ENCODE measurements around the gene CPNE8. TPM values are rescaled to one million over a fixed set of nuclear protein-coding genes. Genes with fewer than 3 reads are reported as not detected.

The CPNE8 gene
- total RNA-seq, 6 experiments from 2014 or later = 8.6 to 21.1 (median 16.3) TPM

DNA sequence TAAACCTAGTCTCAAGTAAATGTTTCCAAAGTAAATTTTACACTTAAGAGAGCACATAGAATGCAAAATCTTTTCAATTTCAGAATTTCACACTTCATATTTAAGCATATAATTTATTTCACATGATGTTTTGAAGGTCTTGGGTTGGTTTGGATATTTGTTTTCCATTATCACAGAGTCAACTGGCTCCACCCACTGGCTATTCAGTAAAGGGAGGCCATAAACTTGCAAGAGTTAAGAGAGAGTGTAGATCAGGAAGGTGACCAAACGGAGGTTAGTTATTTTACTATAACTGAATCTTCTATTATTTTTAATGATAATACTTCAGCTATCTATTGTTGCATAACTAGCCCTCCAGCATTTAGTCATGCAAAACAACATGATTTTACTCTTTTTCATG lies 6.2 kb upstream of the CPNE8 start:
- no peaks in the 10 kb centered on the region for H3K9me3 ChIP-seq
- DNase-seq (no peak), ATAC-seq (peak; percentile 37 to 48 (median 43))
- no peaks in the 10 kb centered on the region for H3K36me3 ChIP-seq
- no peak overlapping the region for H3K27ac ChIP-seq
- no peaks in the 10 kb centered on the region for H3K4me1 ChIP-seq
- WGBS (ENCODE audit: insufficient coverage, low coverage, low lambda C conversion rate, missing lambda C conversion rate) = 21% methylated on average over 1 of the region's 1 CpG
- H3K27me3 ChIP-seq = no peaks in the 10 kb centered on the region
- no peak overlapping the region for H3K4me3 ChIP-seq
- intact Hi-C loops (cut with DNase I) = loop anchor here in 1 of 2 donors (10.0 kb wide), 1 partner anchor 183 kb away; no protein-coding TSS in a partner anchor
- TF ChIP-seq, protein P1, sequence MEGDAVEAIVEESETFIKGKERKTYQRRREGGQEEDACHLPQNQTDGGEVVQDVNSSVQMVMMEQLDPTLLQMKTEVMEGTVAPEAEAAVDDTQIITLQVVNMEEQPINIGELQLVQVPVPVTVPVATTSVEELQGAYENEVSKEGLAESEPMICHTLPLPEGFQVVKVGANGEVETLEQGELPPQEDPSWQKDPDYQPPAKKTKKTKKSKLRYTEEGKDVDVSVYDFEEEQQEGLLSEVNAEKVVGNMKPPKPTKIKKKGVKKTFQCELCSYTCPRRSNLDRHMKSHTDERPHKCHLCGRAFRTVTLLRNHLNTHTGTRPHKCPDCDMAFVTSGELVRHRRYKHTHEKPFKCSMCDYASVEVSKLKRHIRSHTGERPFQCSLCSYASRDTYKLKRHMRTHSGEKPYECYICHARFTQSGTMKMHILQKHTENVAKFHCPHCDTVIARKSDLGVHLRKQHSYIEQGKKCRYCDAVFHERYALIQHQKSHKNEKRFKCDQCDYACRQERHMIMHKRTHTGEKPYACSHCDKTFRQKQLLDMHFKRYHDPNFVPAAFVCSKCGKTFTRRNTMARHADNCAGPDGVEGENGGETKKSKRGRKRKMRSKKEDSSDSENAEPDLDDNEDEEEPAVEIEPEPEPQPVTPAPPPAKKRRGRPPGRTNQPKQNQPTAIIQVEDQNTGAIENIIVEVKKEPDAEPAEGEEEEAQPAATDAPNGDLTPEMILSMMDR (IDR thresholded peaks at IDR 0.05) = peak in 3 of 4 donors; percentile 33 to 45 (median 34)
- TF ChIP-seq POLR2A (IDR thresholded peaks at IDR 0.05) = no peak

DNA sequence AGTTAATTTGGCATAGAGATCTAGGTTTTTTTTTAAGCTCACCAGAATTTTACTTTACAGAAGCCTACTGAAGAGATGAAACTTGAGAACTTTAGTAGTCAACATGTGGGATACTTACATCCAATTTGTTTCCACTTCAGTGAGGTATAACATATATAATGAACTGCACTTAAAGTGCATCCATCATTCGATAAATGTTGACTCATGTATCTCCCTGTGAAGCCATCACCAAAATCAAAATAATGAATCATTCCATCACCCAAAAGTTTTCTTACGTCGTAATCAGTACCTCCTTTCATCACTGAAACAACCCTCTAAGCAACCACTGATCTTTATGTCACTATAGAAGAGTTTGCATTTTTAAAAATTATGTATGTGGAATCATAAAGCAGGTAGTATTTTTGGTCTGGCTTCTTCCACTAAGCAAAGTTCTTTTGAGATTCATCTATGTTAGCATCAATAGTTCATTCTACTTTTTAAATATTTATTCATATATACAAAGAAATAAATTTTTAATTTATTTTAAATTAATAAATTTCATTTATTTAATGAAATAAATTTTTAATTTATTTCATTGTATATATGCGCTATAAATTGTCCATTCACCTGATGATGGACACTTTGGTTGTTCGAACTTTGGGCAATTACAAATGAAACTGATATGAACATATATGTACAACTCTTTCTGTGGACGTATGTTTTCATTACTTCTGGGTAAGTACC lies 2.0 kb upstream of the CPNE8 start:
- no peak for ATAC-seq
- H3K27ac ChIP-seq = peak overlapping the region; percentile 88 to 97 (median 96)
- no peaks in the 10 kb centered on the region for H3K36me3 ChIP-seq
- 82% methylated on average over 6 of the region's 6 CpGs for WGBS (ENCODE audit: insufficient coverage, low coverage, low lambda C conversion rate, missing lambda C conversion rate)
- intact Hi-C loops (cut with DNase I) = no loop called here
- no peak for DNase-seq
- peaks cover 0 to 17% (median 0%) of the 10 kb centered on the region in 4 donors for H3K4me1 ChIP-seq
- no peaks in the 10 kb centered on the region for H3K27me3 ChIP-seq
- H3K9me3 ChIP-seq = no peaks in the 10 kb centered on the region
- TF ChIP-seq, protein P1 (IDR thresholded peaks at IDR 0.05) = no peak
- no peak for TF ChIP-seq POLR2A (IDR thresholded peaks at IDR 0.05)
- H3K4me3 ChIP-seq = peak overlapping the region; percentile 67 to 85 (median 84)

DNA sequence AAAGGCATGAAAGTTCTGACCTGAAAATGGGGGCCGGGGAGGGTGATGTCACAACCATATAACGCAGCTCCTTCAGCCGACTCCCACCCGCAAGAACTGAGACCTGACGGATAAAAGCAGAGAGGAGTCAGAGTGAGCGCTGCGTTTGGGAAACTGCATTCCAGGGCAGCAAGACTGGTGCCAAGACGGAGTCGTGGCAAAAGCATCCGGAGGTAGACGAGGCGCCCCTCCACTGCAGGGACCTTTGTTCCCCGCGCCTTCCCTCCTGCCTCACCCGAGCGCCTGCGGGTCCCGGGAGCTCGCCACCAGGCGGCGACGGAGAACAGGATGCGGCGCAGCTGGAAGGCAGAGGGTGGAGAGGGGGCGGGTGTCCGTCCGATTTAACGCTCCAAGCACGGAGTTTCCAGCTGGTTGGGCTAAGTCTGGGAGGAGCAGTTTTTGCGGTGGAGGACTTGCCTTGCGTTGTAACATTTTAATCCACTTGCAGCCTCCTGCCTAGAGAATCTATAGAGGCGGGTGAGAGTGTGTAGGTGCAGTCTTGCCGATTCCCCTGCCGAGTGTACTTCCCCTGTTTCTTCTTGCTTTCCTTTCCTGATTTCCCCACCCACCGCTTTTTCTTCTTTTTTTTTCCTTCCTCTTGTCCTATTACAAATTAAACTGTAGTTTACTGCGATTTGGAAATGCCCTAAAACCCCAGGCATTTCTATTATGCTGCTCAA lies 1.2 kb upstream of the CPNE8 start:
- TF ChIP-seq, protein P1 (IDR thresholded peaks at IDR 0.05) = peak; percentile 90 to 94 (median 92)
- TF ChIP-seq POLR2A (IDR thresholded peaks at IDR 0.05) = peak; percentile 67
- Histone ChIP-seq H3K4me3 (peak overlapping the region; percentile 67 to 85 (median 84)), H3K27me3 (no peaks in the 10 kb centered on the region), H3K9me3 (no peaks in the 10 kb centered on the region), H3K36me3 (no peaks in the 10 kb centered on the region), H3K4me1 (peaks cover 0 to 18% (median 0%) of the 10 kb centered on the region in 4 donors), H3K27ac (peak overlapping the region; percentile 88 to 97 (median 96))
- DNase-seq (peak; percentile 91 to 94 (median 94)), ATAC-seq (peak; percentile 75 to 85 (median 79))
- 0% methylated on average over 14 of the region's 36 CpGs for WGBS (ENCODE audit: insufficient coverage, low coverage, low lambda C conversion rate, missing lambda C conversion rate)
- intact Hi-C loops (cut with DNase I) = no loop called here

- Histone ChIP-seq H3K4me1 (peaks cover 0 to 18% (median 0%) of the 10 kb centered on the region in 4 donors), H3K4me3 (peak overlapping the region; percentile 67 to 85 (median 84)), H3K9me3 (no peaks in the 10 kb centered on the region), H3K27me3 (no peaks in the 10 kb centered on the region), H3K27ac (peak overlapping the region; percentile 88 to 97 (median 96)), H3K36me3 (no peaks in the 10 kb centered on the region)
- TF ChIP-seq, protein P1 (IDR thresholded peaks at IDR 0.05) = no peak
- peak; percentile 27 for TF ChIP-seq POLR2A (IDR thresholded peaks at IDR 0.05)
- 16% methylated on average over 24 of the region's 49 CpGs for WGBS (ENCODE audit: insufficient coverage, low coverage, low lambda C conversion rate, missing lambda C conversion rate)
- DNase-seq (peak; percentile 93 to 96 (median 95)), ATAC-seq (peak; percentile 79 to 86 (median 83))
- intact Hi-C loops (cut with DNase I) = no loop called here
Measured at GRCh38 chr12:38904537-38905479, 583 bp downstream of the CPNE8 start.
